ENCODE results near the gene FGD2.

- TF ChIP-seq EZH2phosphoT487 (IDR thresholded peaks at IDR 0.05; ENCODE audit: borderline replicate concordance), result no peak
- TF ChIP-seq SIN3A (IDR thresholded peaks at IDR 0.05; ENCODE audit: low read depth), result no peak
- TF ChIP-seq EZH2 (IDR thresholded peaks at IDR 0.05), result no peak
These were observed 12.2 kb downstream of the FGD2 start for GRCh38 chr6:37017606-37018197.
